ENCODE measurements around the gene EML2.

- no peak for TF ChIP-seq CTCF (IDR thresholded peaks at IDR 0.05)
- TF ChIP-seq ZFX (IDR thresholded peaks at IDR 0.05; ENCODE audit: borderline replicate concordance): no peak
Measured at GRCh38 chr19:45667620-45668341, 28.6 kb upstream of the EML2 start, which contains the start of gene GIPR.

All from 22Rv1 (cell line).